Tongue (tissue), 3 donors: Measurements from ENCODE around the gene KIF23. TPM values are rescaled to one million over a fixed set of nuclear protein-coding genes. Genes with fewer than 3 reads are reported as not detected.

Experiments
- DNase-seq: peaks from one replicate; pipeline ENCODE4 v3.0.0-alpha.2; 2015
- small RNA-seq: library from RNA; depleted of rRNA; stranded (forward); fragments of <200 nt; gene quantifications from one replicate; pipeline ENCODE3, GENCODE V24; 2014; ENCODE audit warnings: low replicate concordance
- total RNA-seq: library from RNA; depleted of rRNA; stranded (reverse); fragments of >200 nt; gene quantifications from one replicate; pipeline ENCODE4 v1.2.3, GENCODE V29; 2014

KIF23 gene
- total RNA-seq, 1 donor from 2014 or later, result 19.5 TPM

GRCh38 chr15:69493406-69493805 lies 79.3 kb downstream of the KIF23 start:
- DNase-seq, result no peak

GRCh38 chr15:69496001-69496400 lies 81.9 kb downstream of the KIF23 start:
- no peak for DNase-seq

- DNase-seq, result no peak
These were observed 82.9 kb downstream of the KIF23 start for GRCh38 chr15:69497076-69497475.

- DNase-seq, result no peak
These were observed 83.5 kb downstream of the KIF23 start for GRCh38 chr15:69497667-69498066.

Small RNA genes within 50 kb of the gene (small RNA-seq; reads per million reads assigned to genes)
- gene RF00012, result not detected

Other genes starting within 250 kb of the KIF23 start
- 0.92 TPM for gene PAQR5, start 115.4 kb upstream of the KIF23 start, total RNA-seq
- gene RPLP1, start 38.5 kb downstream of the KIF23 start, total RNA-seq, result 101 TPM